BLaER1 treated with 17β-estradiol and CSF1 and Interleukin-3, amounts not matched to agents 10 nM and 100 nM (cell line): ENCODE data around the gene CDC42SE2.
"Not testable (repeated sequence)": the region's sequence is repeated elsewhere in the genome, so short reads cannot be mapped to it uniquely, and the experiment has no call there.

Experiments used
- H3K27ac ChIP-seq, 11 experiments: shearing (Covaris generic); formaldehyde crosslinking; 2 replicates each; pipeline ENCODE4 v1.8.1; 2022
- H3K27me3 ChIP-seq, 11 experiments: shearing (Covaris generic); formaldehyde crosslinking; 2 replicates each; pipeline ENCODE4 v1.8.1; 2022
- H3K36me3 ChIP-seq, 11 experiments: shearing (Covaris generic); formaldehyde crosslinking; 2 replicates each; pipeline ENCODE4 v1.8.1; 2022
- H3K4me1 ChIP-seq, 10 experiments: shearing (Covaris generic); formaldehyde crosslinking; 2 replicates each; pipeline ENCODE4 v1.8.1; 2022
- H3K4me2 ChIP-seq, 11 experiments: shearing (Covaris generic); formaldehyde crosslinking; 2 replicates each; pipeline ENCODE4 v1.8.1; 2022
- H3K4me3 ChIP-seq, 10 experiments: shearing (Covaris generic); formaldehyde crosslinking; 2 replicates each; pipeline ENCODE4 v1.8.1; 2022
- H3K9ac ChIP-seq, 11 experiments: shearing (Covaris generic); formaldehyde crosslinking; 2 replicates each; pipeline ENCODE4 v1.8.1; 2022
- H3K9me3 ChIP-seq, 11 experiments: shearing (Covaris generic); formaldehyde crosslinking; replicated peaks in 1 of 11; 2 replicates each; pipeline ENCODE4 v1.8.1; 2022
- H4K20me1 ChIP-seq, 11 experiments: shearing (Covaris generic); formaldehyde crosslinking; 2 replicates each; pipeline ENCODE4 v1.8.1; 2022
- Cebpa-rat ChIP-seq, 11 experiments: shearing (Covaris generic); IDR thresholded peaks; 2 replicates each; pipeline ENCODE4 v1.8.1; 2022

The CDC42SE2 gene

DNA sequence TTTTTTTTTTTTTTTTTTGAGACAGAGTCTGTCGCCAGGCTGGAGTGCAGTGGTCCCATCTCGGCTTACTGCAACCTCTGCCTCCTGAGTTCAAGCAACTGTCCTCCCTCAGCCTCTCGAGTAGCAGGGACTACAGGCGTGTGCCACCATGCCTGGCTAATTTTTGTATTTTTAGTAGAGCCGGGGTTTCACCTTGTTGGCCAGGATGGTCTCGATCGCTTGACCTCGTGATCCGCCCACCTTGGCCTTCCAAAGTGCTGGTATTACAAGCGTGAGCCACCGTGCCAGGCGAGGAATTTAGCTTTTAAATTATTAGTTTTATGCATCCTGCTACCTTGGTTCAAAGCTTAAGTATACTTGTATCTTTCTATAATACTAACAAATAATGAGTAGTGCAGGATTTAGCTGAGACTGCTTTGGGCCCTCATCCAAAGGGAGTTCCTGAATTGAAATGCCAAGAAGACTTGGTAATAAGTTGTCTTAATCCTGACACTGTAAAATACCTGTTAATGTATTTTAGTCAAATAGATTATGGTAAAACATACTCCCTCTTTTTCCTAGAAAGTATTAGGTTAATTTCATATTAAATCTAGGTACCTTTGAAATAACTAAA lies 5.0 kb downstream of the CDC42SE2 start:
- no peak overlapping the region for H3K9ac ChIP-seq
- peak overlapping the region in 6 of 11 experiments; percentile 5 to 89 (median 46); a peak in 5 of 22 replicates for H3K4me2 ChIP-seq
- no peaks in the 10 kb centered on the region for H3K27me3 ChIP-seq
- H3K9me3 ChIP-seq = peaks cover 0 to 4% (median 0%) of the 10 kb centered on the region in 11 experiments; a peak in 1 of 22 replicates
- peaks cover 41 to 80% (median 68%) of the 10 kb centered on the region in 10 experiments for H3K4me1 ChIP-seq
- peaks cover 54 to 88% (median 83%) of the 10 kb centered on the region in 11 experiments for H4K20me1 ChIP-seq
- peaks cover 0 to 53% (median 31%) of the 10 kb centered on the region in 11 experiments; a peak in 16 of 22 replicates for H3K36me3 ChIP-seq
- no peak overlapping the region for H3K4me3 ChIP-seq
- H3K27ac ChIP-seq = no peak overlapping the region
- no peak for TF ChIP-seq Cebpa-rat (IDR thresholded peaks at IDR 0.05)

DNA sequence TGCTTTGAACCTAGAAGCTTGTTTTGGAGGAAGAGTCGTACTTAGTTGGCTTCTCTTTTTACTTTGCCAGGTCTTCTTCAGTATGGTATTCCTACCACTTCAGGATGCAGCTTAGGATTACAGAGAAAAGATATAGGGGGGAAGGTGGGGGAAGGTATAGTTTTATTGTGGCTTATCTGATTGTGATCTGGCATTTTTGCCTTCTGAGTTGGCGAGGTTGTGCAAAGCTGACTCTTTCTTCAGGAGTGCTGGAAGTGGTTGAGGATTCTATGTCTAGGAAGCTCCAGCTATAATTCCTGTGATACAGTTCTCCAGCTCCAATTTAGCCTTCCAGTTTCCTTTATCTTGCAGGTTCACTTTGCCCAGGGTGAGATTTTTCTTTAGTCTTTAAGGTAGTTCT lies 7.0 kb downstream of the CDC42SE2 start:
- peaks cover 72 to 100% (median 98%) of the 10 kb centered on the region in 11 experiments for H4K20me1 ChIP-seq
- TF ChIP-seq Cebpa-rat (IDR thresholded peaks at IDR 0.05) = no peak

DNA sequence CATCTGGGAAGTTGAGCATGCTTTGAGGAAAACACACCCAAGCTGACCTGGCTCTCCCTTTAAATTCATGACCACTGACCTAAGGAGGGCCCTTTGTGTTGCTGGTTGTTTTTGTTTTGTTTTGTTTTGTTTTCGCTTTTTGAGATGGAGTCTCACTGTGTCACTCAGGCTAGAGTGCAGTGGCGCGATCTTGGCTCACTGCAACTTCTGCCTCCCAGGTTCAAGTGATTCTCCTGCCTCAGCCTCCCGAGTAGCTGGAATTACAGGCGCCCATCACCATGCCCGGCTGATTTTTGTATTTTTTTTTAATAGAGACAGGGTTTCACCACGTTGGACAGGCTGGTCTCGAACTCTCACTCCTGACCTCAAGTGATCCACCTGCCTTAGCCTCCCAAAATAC lies 8.0 kb downstream of the CDC42SE2 start:
- Histone ChIP-seq H4K20me1 (peaks cover 75 to 100% (median 98%) of the 10 kb centered on the region in 11 experiments), H3K27ac (peak overlapping the region in 6 of 11 experiments; percentile 14 to 41 (median 30); a peak in 7 of 22 replicates)
- H3K4me3 ChIP-seq = not testable (repeated sequence)

More for the DNA sequence above, 7.0 kb downstream of the CDC42SE2 start:
- H3K9ac ChIP-seq = no peak overlapping the region
- H3K4me1 ChIP-seq = peaks cover 46 to 91% (median 65%) of the 10 kb centered on the region in 10 experiments
- H3K36me3 ChIP-seq = peaks cover 0 to 65% (median 43%) of the 10 kb centered on the region in 11 experiments; a peak in 17 of 22 replicates
- H3K4me2 ChIP-seq = peak overlapping the region in 9 of 11 experiments; percentile 0 to 89 (median 33); a peak in 10 of 22 replicates
- H3K4me3 ChIP-seq = no peak overlapping the region
- H3K27me3 ChIP-seq = no peaks in the 10 kb centered on the region
- no peak overlapping the region for H3K27ac ChIP-seq
- H3K9me3 ChIP-seq = peaks cover 0 to 5% (median 0%) of the 10 kb centered on the region in 11 experiments; a peak in 1 of 22 replicates

DNA sequence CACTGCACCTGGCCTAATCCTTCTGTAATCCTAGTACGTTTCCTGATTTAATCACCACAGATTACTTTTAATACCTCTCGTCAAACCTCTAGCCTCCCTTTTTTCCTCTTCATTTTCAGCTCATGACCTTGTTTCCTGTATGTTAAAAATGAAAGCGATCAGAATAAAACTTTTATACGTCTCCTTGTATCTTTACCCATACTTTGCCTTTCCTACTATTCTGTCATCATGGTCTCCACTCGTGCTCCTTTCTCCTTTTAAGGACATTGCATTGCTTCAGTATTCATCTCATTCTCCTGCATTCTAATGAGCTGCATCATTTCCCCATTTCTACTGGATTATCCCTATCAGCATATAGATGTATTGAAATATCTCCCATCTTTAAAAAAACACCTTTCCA lies 8.5 kb downstream of the CDC42SE2 start:
- Histone ChIP-seq H3K36me3 (peaks cover 0 to 75% (median 43%) of the 10 kb centered on the region in 11 experiments; a peak in 17 of 22 replicates), H3K27me3 (no peaks in the 10 kb centered on the region), H4K20me1 (peaks cover 79 to 100% (median 98%) of the 10 kb centered on the region in 11 experiments), H3K27ac (peak overlapping the region in 7 of 11 experiments; percentile 14 to 41 (median 30); a peak in 7 of 22 replicates), H3K4me1 (peaks cover 39 to 82% (median 51%) of the 10 kb centered on the region in 10 experiments), H3K9me3 (peaks cover 0 to 5% (median 0%) of the 10 kb centered on the region in 11 experiments; a peak in 2 of 22 replicates), H3K9ac (0 out of 22 replicates have a peak overlapping the region, but pooled peaks of 1 of the 11 experiments have one; percentile 13), H3K4me3 (no peak overlapping the region), H3K4me2 (peak overlapping the region; percentile 44 to 64 (median 55))
- no peak for TF ChIP-seq Cebpa-rat (IDR thresholded peaks at IDR 0.05)

More for the DNA sequence above, 8.0 kb downstream of the CDC42SE2 start:
- not testable (repeated sequence) for H3K9me3 ChIP-seq, H3K27me3 ChIP-seq, H3K9ac ChIP-seq
- Histone ChIP-seq H3K4me2 (peak overlapping the region; percentile 44 to 64 (median 55)), H3K36me3 (peaks cover 0 to 75% (median 43%) of the 10 kb centered on the region in 11 experiments; a peak in 17 of 22 replicates), H3K4me1 (peaks cover 39 to 86% (median 55%) of the 10 kb centered on the region in 10 experiments)

GRCh38 chr5:131272724-131273123 lies 8.9 kb downstream of the CDC42SE2 start:
- Histone ChIP-seq H3K36me3 (peaks cover 0 to 75% (median 42%) of the 10 kb centered on the region in 11 experiments; a peak in 17 of 22 replicates), H3K9me3 (peaks cover 0 to 5% (median 0%) of the 10 kb centered on the region in 11 experiments; a peak in 2 of 22 replicates), H3K27ac (peak overlapping the region in 5 of 11 experiments; percentile 14 to 35 (median 21); a peak in 3 of 22 replicates), H3K4me2 (peak overlapping the region; percentile 44 to 64 (median 55)), H3K4me3 (no peak overlapping the region), H3K4me1 (peaks cover 39 to 82% (median 47%) of the 10 kb centered on the region in 10 experiments), H3K27me3 (no peaks in the 10 kb centered on the region), H3K9ac (0 out of 22 replicates have a peak overlapping the region, but pooled peaks of 1 of the 11 experiments have one; percentile 13), H4K20me1 (peaks cover 83 to 100% (median 99%) of the 10 kb centered on the region in 11 experiments)
- TF ChIP-seq Cebpa-rat (IDR thresholded peaks at IDR 0.05) = no peak

- H4K20me1 ChIP-seq = peaks cover 81 to 97% (median 95%) of the 10 kb centered on the region in 11 experiments
- H3K4me3 ChIP-seq = no peak overlapping the region
- peaks cover 31 to 78% (median 35%) of the 10 kb centered on the region in 10 experiments for H3K4me1 ChIP-seq
- H3K27ac ChIP-seq = no peak overlapping the region
- 0 out of 22 replicates have a peak overlapping the region, but pooled peaks of 1 of the 11 experiments have one; percentile 17 for H3K4me2 ChIP-seq
- H3K36me3 ChIP-seq = peaks cover 0 to 57% (median 28%) of the 10 kb centered on the region in 11 experiments; a peak in 15 of 22 replicates
- peaks cover 0 to 10% (median 0%) of the 10 kb centered on the region in 11 experiments; a peak in 3 of 22 replicates for H3K9me3 ChIP-seq
- no peak overlapping the region for H3K9ac ChIP-seq
- no peaks in the 10 kb centered on the region for H3K27me3 ChIP-seq
- TF ChIP-seq Cebpa-rat (IDR thresholded peaks at IDR 0.05) = no peak
Measured at GRCh38 chr5:131274326-131275063, 10.6 kb downstream of the CDC42SE2 start.

GRCh38 chr5:131276072-131276471 lies 12.2 kb downstream of the CDC42SE2 start:
- Histone ChIP-seq H3K9me3 (peaks cover 0 to 10% (median 0%) of the 10 kb centered on the region in 11 experiments; a peak in 2 of 22 replicates), H3K27me3 (no peaks in the 10 kb centered on the region), H3K27ac (no peak overlapping the region), H3K36me3 (peaks cover 0 to 45% (median 21%) of the 10 kb centered on the region in 11 experiments; a peak in 14 of 22 replicates), H3K4me2 (no peak overlapping the region), H4K20me1 (peaks cover 71 to 97% (median 95%) of the 10 kb centered on the region in 11 experiments; a peak in 21 of 22 replicates), H3K9ac (no peak overlapping the region), H3K4me3 (no peak overlapping the region), H3K4me1 (peaks cover 30 to 78% (median 39%) of the 10 kb centered on the region in 10 experiments)
- TF ChIP-seq Cebpa-rat (IDR thresholded peaks at IDR 0.05) = no peak

- TF ChIP-seq Cebpa-rat (IDR thresholded peaks at IDR 0.05) = no peak
- H3K4me1 ChIP-seq = peaks cover 20 to 78% (median 33%) of the 10 kb centered on the region in 10 experiments
- H3K36me3 ChIP-seq = peaks cover 0 to 31% (median 12%) of the 10 kb centered on the region in 11 experiments; a peak in 12 of 22 replicates
- H3K4me3 ChIP-seq = no peak overlapping the region
- H3K4me2 ChIP-seq = no peak overlapping the region
- H4K20me1 ChIP-seq = peaks cover 65 to 97% (median 95%) of the 10 kb centered on the region in 11 experiments; a peak in 21 of 22 replicates
- peak overlapping the region in 1 of 11 experiments; percentile 35; a peak in 1 of 22 replicates for H3K27ac ChIP-seq
- peaks cover 0 to 10% (median 0%) of the 10 kb centered on the region in 11 experiments; a peak in 2 of 22 replicates for H3K9me3 ChIP-seq
- no peak overlapping the region for H3K9ac ChIP-seq
- no peaks in the 10 kb centered on the region for H3K27me3 ChIP-seq
Measured at GRCh38 chr5:131277447-131277846, 13.6 kb downstream of the CDC42SE2 start.
